ENCODE data around the gene KREMEN2.

Gene KREMEN2

GRCh38 chr16:3007059-3007956, 43.2 kb downstream of the KREMEN2 start:
- peak; percentile 79 for DNase-seq

DNA sequence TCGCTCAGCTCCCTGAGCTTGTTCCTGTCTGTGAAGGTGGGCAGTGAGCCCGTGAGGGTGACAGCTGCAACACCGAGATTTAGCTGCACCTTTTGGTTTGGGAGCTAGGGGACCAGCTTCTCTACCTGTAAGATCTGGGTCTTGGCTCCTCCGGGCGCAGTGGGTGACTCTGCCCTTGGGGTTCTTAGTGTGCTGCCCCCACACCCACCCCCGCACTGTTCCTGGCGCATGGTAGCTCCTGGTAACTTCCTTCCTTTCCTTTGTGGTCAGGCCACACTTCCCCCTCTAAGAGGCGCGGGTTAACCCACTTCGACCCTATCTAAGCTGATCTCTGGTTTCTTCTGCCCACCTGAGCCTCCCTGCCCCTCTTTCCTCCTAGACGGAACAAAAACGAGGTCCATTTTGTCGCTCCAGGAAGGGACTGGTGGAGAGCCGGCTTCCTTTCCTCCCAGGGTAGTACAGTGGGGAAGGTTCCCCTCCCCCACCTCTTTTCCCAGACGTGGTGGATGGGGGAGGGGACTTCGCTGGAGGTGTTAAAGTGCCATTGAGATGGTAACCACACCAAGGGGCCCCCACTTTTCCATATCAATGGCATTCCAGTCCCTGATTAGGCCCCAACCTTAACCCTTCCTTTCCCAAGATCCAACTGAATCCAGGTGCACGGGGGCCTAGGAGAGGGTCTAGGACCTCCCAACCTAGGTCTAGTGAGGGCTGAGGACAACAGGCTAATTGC, 44.0 kb downstream of the KREMEN2 start:
- no peak for DNase-seq

GRCh38 chr16:3008690-3009037, 44.6 kb downstream of the KREMEN2 start:
- DNase-seq: no peak

- DNase-seq: no peak
Observed at GRCh38 chr16:3009568-3010390, 45.7 kb downstream of the KREMEN2 start.

- DNase-seq: no peak
Observed at GRCh38 chr16:3010510-3010909, 46.4 kb downstream of the KREMEN2 start.

- DNase-seq: peak; percentile 64
Observed at GRCh38 chr16:3012246-3012645, 48.2 kb downstream of the KREMEN2 start.

GRCh38 chr16:3012828-3013420, 48.8 kb downstream of the KREMEN2 start, which contains the start of gene CLDN9:
Gene CLDN9 (plus strand): TSS chr16:3012923. CDS start chr16:3013363, 440 bp downstream.
- peak; percentile 93 for DNase-seq

- DNase-seq: no peak
Observed at GRCh38 chr16:3013491-3013951, 49.4 kb downstream of the KREMEN2 start.

GRCh38 chr16:3013998-3014690, 50.1 kb downstream of the KREMEN2 start:
- no peak for DNase-seq

- no peak for DNase-seq
Observed at GRCh38 chr16:3014971-3015370, 50.9 kb downstream of the KREMEN2 start.

DNA sequence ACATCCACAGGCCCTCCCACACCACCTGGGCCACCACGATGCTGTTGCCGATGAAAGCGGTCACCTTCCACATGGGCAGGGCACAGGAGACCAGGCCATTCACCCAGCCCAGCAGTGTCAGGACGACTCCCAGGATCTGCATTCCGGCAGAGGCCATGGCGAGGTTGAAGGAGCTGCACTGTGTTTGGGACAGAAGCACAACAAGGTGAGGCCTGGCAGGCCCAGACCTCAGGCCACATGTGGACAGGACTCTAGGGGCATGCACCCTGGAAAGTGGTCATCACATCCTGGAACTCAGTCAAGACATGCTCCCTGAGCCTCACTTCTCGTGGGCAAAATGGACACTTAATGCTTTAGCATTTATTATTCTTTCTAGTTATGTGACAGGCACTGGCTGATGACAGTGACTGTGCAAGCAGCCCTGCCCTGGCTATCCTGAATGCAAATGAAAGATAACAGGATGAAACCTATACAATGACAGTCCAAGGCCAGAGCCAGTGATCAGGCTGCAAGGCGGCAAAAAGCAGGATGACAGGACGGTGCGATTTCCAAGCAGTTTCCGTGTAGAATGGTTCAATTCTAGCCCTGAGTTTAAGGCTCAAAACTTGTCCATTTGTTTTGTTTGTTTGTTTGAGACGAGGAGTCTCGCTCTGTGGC, 51.9 kb downstream of the KREMEN2 start:
- DNase-seq: no peak

- no peak for DNase-seq
Observed at GRCh38 chr16:3017344-3017743, 53.3 kb downstream of the KREMEN2 start.

All from RPMI8226 (cell line).